GM12874 (cell line): Measurements from ENCODE around the gene ATP5ME.

Experiments used
- TF ChIP-seq, protein P1 (sequence below): IDR thresholded peaks from 2 replicates; pipeline ENCODE4 v1.5.1; 2011; ENCODE audit warnings: low read depth, mild to moderate bottlenecking, control low read depth, low read length, moderate library complexity; ENCODE audit not compliant: insufficient read depth

The ATP5ME gene

DNA sequence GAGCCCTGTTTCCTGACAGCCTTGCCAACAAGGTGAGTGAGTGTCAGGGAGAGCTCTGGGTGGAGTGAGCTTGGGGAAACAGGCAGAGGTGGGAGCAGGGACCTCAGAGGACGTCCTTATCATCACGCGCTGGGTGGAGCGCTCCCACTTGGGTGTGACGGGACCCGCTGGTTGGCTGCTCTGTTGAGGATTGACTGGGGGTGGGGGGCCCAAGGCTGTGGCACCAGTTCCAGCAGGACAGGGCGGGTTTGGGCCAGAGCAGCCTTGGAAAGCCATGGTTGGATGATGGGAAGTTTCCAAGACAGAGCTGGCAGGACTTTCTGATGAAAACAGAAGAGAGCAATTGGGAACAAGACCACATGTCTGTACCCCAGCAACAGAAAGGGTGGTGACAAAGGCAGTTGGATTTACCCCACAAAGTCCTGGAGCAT, 28.6 kb upstream of the ATP5ME start:
- TF ChIP-seq, protein P1, sequence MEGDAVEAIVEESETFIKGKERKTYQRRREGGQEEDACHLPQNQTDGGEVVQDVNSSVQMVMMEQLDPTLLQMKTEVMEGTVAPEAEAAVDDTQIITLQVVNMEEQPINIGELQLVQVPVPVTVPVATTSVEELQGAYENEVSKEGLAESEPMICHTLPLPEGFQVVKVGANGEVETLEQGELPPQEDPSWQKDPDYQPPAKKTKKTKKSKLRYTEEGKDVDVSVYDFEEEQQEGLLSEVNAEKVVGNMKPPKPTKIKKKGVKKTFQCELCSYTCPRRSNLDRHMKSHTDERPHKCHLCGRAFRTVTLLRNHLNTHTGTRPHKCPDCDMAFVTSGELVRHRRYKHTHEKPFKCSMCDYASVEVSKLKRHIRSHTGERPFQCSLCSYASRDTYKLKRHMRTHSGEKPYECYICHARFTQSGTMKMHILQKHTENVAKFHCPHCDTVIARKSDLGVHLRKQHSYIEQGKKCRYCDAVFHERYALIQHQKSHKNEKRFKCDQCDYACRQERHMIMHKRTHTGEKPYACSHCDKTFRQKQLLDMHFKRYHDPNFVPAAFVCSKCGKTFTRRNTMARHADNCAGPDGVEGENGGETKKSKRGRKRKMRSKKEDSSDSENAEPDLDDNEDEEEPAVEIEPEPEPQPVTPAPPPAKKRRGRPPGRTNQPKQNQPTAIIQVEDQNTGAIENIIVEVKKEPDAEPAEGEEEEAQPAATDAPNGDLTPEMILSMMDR: no peak

DNA sequence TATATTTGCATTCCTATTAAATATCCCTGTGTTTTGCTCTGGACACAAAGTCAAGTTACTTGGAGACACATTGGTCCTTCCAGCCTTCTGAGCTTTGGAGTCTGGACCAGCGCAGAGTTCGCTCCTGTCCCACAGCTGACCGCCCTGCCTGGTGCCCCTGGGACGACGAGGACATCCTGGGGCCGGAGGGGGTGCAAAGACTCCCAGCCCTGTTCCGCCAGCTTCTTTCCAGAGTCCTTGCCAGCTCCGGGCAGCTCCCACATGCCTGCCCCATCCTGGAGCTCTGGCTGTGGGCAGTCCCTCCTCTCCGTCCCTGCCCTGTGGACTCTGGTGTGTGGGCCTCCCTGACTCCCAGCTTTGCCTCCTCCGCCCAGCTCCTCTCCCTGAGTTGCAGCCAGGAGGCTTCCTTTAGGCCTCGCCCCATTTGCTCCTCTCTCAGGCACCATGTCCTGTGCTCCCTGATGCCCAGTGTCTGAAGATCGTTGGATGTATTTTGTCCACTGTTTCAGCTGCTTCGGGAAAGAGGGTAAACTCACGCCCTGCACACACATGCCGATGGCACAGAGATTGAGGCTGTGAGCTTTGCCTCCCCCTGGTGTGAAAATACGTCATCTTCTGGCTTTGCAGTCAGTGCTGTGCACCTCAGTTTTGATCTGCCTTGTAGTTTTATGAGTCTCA, 26.6 kb upstream of the ATP5ME start:
- TF ChIP-seq, protein P1: no peak

DNA sequence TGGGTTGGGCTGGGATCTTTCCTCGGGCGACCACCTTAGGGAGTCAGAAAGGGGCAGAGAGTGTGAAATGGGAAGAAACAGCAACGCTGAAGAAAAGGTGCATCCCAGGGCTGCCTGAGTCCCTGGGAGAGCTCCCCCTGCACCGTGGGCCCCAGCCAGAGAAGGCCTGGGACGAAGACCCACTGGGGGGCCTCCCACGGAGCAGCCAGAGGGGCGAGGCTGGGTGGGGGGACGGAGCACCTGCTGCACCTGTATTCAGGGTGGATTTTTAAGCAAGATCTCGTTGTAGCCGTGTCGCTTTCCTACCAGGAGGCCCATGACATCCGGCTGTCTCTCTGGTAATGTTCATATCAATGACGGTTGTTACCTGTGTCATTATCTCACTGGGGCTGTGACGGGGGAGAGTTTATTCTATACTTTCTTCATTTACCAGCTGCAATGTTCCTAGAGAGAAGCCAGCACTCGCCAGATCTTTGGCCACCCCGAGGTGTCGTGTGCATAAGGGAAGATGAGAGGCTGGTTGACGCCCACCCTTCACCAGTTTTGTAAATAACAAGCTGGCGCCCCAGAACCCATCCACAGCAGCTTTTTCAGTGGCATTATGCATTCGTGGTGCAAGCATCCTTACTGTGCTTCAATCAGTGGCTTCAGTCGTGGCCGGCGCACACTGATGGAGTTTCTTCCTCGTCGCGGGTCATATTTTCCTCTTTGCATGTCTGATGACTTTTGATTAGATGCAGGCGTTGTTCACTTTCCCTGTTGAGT, 25.9 kb upstream of the ATP5ME start:
- TF ChIP-seq, protein P1: no peak

DNA sequence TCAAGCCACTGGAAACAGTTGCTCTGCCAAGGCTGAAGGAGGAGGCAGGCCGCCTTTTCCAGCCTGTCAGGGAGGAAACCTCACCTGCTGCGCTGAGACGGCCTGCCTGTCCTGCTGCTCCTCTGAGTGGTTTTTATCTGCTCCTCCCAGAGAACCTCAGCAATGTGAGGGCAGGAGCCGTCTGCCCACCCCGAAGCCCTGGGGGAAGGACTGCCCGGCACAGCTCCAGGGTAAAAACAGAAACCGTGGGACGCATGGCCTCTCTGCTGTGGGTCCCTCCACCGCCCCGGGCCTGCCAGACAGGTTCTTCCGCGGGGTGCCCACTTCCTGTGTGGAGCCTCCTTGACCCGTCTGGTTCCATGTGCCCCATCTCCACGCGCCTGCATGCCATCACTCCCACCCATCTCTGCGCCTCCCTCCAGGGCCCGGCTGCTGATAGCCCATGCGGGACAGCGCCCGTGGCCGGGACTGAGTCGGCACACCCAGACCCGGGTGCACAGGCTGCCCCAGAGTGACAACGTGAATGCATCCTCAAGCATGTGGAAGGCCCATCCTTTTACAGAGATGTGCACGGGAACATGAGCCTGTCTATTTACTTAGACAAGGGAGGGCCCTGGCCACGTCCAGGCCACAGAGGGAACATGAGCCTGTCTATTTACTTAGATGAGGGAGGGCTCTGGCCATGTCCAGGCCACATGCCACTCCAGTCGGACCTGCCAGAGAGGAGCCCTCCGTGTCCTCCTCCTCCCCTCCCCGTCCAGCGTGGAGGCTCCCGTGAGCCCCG, 18.9 kb upstream of the ATP5ME start:
- TF ChIP-seq, protein P1: no peak

DNA sequence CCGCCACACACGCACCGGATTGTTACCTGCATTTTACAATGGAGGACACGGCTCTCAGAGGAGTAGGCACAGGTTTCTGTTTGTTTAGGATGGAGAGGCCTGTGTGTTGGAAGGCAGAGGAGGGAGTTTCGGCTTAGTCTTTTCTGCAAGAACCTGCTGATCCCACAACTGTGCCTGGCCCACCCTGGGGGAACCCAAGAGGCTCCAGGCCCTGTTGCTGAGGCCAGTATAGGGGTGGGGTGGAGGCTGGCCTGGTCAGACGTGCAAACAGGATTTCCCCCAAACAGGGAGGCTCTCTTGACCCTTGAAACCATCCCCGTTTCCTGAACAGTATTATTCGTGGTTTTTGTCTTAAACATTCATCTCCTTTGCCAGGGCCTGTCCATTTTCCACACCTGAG, 15.6 kb upstream of the ATP5ME start:
- TF ChIP-seq, protein P1: no peak

DNA sequence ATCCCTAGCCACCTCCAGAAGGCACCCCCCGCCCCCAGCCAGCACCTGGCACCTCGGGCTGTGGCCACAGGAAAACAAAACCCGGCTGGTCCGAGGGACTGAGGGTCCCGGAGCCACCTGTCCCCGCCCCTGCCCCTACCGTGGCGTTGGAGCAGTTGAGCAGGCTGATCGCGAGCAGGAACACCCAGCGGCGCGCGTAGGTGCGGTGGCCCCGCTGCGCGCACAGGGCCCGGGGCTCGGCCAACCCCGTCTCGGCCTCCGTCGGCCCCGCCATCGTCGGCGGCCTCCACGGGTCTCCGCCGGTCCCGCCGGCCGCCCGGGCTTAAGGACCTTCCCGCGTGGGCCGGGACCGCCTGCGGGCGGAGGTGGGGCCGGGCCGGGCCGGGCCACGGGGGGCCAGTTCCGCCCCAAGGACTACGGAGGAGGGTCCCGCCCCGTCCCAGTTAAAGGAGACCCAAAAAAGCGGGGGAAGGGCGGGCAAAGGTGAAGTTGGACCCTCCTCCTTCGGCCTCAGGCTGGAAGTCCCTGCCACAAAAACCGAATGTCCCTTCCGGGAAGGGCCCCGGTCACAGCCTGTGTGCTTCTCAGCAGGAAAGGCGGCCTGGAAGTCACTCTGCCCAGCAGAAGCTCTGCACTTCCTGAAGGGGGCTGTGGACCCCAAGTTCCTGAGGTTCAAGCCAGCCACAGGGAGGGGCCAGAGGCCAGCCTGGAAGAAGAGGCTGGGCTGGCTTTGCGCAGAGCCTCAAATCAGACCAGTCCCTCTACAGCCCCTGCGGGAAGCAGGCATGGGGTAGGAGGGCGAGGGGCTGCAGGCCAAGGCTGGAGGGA, 15.0 kb upstream of the ATP5ME start, which contains the start of gene SLC49A3:
Gene SLC49A3, minus strand, starts transcription at position 298 of the 828 bp plus-strand sequence. Its CDS starts 24 bp downstream, at position 274.
- TF ChIP-seq, protein P1: no peak
